Measurements from ENCODE around the gene GSC2.

DNA sequence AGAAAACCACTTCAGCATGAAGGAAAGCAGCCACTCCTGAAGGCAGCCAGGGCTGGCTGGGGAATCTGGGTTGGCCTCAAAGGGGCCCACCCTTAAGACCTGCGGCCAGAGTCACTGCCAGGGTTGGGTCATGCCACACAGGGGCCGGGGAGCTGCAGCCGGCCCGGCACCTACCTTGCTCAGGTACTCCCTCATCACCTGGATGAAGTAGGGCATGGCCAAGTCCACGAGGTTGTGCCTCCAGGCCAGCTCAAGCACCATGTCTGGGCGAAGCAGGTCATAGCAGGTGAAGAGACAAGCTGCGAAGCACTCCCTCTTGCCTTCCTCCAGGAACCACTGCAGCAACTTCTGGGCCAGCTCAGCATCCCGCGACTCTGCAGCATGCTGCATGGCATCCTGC, 33.1 kb upstream of the GSC2 start:
- TF ChIP-seq, protein P1, sequence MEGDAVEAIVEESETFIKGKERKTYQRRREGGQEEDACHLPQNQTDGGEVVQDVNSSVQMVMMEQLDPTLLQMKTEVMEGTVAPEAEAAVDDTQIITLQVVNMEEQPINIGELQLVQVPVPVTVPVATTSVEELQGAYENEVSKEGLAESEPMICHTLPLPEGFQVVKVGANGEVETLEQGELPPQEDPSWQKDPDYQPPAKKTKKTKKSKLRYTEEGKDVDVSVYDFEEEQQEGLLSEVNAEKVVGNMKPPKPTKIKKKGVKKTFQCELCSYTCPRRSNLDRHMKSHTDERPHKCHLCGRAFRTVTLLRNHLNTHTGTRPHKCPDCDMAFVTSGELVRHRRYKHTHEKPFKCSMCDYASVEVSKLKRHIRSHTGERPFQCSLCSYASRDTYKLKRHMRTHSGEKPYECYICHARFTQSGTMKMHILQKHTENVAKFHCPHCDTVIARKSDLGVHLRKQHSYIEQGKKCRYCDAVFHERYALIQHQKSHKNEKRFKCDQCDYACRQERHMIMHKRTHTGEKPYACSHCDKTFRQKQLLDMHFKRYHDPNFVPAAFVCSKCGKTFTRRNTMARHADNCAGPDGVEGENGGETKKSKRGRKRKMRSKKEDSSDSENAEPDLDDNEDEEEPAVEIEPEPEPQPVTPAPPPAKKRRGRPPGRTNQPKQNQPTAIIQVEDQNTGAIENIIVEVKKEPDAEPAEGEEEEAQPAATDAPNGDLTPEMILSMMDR (IDR thresholded peaks at IDR 0.05; ENCODE audit: insufficient read depth, low read length): no peak
- TF ChIP-seq SPI1 (IDR thresholded peaks at IDR 0.05; ENCODE audit: borderline replicate concordance, low read depth): no peak
- TF ChIP-seq POLR2AphosphoS5 (IDR thresholded peaks at IDR 0.05; ENCODE audit: low read depth): no peak
- TF ChIP-seq GABPA (IDR thresholded peaks at IDR 0.05; ENCODE audit: low read depth): no peak
- TF ChIP-seq, protein P2, sequence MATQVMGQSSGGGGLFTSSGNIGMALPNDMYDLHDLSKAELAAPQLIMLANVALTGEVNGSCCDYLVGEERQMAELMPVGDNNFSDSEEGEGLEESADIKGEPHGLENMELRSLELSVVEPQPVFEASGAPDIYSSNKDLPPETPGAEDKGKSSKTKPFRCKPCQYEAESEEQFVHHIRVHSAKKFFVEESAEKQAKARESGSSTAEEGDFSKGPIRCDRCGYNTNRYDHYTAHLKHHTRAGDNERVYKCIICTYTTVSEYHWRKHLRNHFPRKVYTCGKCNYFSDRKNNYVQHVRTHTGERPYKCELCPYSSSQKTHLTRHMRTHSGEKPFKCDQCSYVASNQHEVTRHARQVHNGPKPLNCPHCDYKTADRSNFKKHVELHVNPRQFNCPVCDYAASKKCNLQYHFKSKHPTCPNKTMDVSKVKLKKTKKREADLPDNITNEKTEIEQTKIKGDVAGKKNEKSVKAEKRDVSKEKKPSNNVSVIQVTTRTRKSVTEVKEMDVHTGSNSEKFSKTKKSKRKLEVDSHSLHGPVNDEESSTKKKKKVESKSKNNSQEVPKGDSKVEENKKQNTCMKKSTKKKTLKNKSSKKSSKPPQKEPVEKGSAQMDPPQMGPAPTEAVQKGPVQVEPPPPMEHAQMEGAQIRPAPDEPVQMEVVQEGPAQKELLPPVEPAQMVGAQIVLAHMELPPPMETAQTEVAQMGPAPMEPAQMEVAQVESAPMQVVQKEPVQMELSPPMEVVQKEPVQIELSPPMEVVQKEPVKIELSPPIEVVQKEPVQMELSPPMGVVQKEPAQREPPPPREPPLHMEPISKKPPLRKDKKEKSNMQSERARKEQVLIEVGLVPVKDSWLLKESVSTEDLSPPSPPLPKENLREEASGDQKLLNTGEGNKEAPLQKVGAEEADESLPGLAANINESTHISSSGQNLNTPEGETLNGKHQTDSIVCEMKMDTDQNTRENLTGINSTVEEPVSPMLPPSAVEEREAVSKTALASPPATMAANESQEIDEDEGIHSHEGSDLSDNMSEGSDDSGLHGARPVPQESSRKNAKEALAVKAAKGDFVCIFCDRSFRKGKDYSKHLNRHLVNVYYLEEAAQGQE (IDR thresholded peaks at IDR 0.05; ENCODE audit: insufficient replicate concordance, low read depth): no peak

Data from HL-60 (cell line).